Erythroblast (primary cell): ENCODE data around the gene AADAT.

Experiments used
- GATA1 ChIP-seq: IDR thresholded peaks from 2 replicates; pipeline ENCODE4 v1.6.1; 2011; ENCODE audit warnings: low read depth, mild to moderate bottlenecking, control low read depth, low read length, moderate library complexity
- POLR2A ChIP-seq: IDR thresholded peaks from 2 replicates; pipeline ENCODE4 v1.6.1; 2011; ENCODE audit warnings: mild to moderate bottlenecking, low read length

- TF ChIP-seq POLR2A: no peak
- TF ChIP-seq GATA1: no peak
These were observed 51.0 kb downstream of the AADAT start for GRCh38 chr4:170038769-170039168.
